T-helper 1 cell treated with Interleukin-12 subunit alpha and Interleukin-12 subunit beta and Interleukin-4 antibody, amounts not matched to agents 30 ng/mL and 1 ng/mL, for 36 hours (primary cell): Measurements from ENCODE around the gene NXN. TPM values are rescaled to one million over a fixed set of nuclear protein-coding genes. Genes with fewer than 3 reads are reported as not detected.
"Not testable (repeated sequence)": the region's sequence is repeated elsewhere in the genome, so short reads cannot be mapped to it uniquely, and the experiment has no call there.

Source experiments
- intact Hi-C: fragments of 100-400 bp; cut with micrococcal nuclease; formaldehyde crosslinking; loops from one replicate; pipeline ENCODE4 v1.15.1; 2024
- total RNA-seq: library from RNA; stranded (reverse); gene quantifications from 2 replicates; pipeline ENCODE4 v1.2.3, GENCODE V29; 2022

The NXN gene
- total RNA-seq, 1 donor from 2014 or later: 0.34 TPM

GRCh38 chr17:867896-868489 lies 111.6 kb downstream of the NXN start:
- intact Hi-C loops: no loop called here

- intact Hi-C loops: not testable (repeated sequence)
Measured at GRCh38 chr17:867238-867637, 112.3 kb downstream of the NXN start.

GRCh38 chr17:866568-867103 lies 112.9 kb downstream of the NXN start:
- intact Hi-C loops: no loop called here

GRCh38 chr17:864315-864714 lies 115.3 kb downstream of the NXN start:
- intact Hi-C loops: no loop called here

- intact Hi-C loops: no loop called here
Measured at GRCh38 chr17:863880-864279, 115.7 kb downstream of the NXN start.

- intact Hi-C loops: no loop called here
Measured at GRCh38 chr17:862582-862981, 117.0 kb downstream of the NXN start.

GRCh38 chr17:861364-861763 lies 118.2 kb downstream of the NXN start:
- intact Hi-C loops: no loop called here

- intact Hi-C loops: no loop called here
Measured at GRCh38 chr17:860805-861204, 118.8 kb downstream of the NXN start.

- intact Hi-C loops: no loop called here
Measured at GRCh38 chr17:859824-860195, 119.8 kb downstream of the NXN start.

GRCh38 chr17:859061-859823 lies 120.3 kb downstream of the NXN start:
- intact Hi-C loops: no loop called here

- intact Hi-C loops: no loop called here
Measured at GRCh38 chr17:856149-856548, 123.4 kb downstream of the NXN start.

GRCh38 chr17:855569-855968 lies 124.0 kb downstream of the NXN start:
- intact Hi-C loops: no loop called here

GRCh38 chr17:852850-853249 lies 126.7 kb downstream of the NXN start:
- intact Hi-C loops: not testable (repeated sequence)

- intact Hi-C loops: no loop called here
Measured at GRCh38 chr17:852349-852748, 127.2 kb downstream of the NXN start.

- intact Hi-C loops: no loop called here
Measured at GRCh38 chr17:851924-852323, 127.7 kb downstream of the NXN start.

GRCh38 chr17:850851-851763 lies 128.5 kb downstream of the NXN start:
- intact Hi-C loops: no loop called here

- intact Hi-C loops: no loop called here
Measured at GRCh38 chr17:850086-850850, 129.3 kb downstream of the NXN start.

GRCh38 chr17:848402-848801 lies 131.2 kb downstream of the NXN start:
- intact Hi-C loops: no loop called here

- intact Hi-C loops: no loop called here
Measured at GRCh38 chr17:846901-847843, 132.4 kb downstream of the NXN start.

GRCh38 chr17:841313-841712 lies 138.3 kb downstream of the NXN start:
- intact Hi-C loops: no loop called here
